MV-4-11 (cell line): ENCODE results near the gene EPS15.
A peak's percentile ranks its signal among the peaks of the same experiment; 100 is the strongest.

Source experiments
- DNase-seq: peaks from one replicate; lab custom pipeline; 2025; lab: John Stamatoyannopoulos, UW

Gene EPS15

GRCh38 chr1:51314974-51315373, 204.1 kb downstream of the EPS15 start:
- no peak for DNase-seq

GRCh38 chr1:51313961-51314777, 204.9 kb downstream of the EPS15 start:
- DNase-seq = peak; percentile 26

- DNase-seq = no peak
Measured at GRCh38 chr1:51313268-51313852, 205.7 kb downstream of the EPS15 start.

GRCh38 chr1:51312718-51313117, 206.3 kb downstream of the EPS15 start:
- DNase-seq = no peak

GRCh38 chr1:51311826-51312225, 207.2 kb downstream of the EPS15 start:
- DNase-seq = no peak

- DNase-seq = peak; percentile 21
Measured at GRCh38 chr1:51310871-51311613, 208.0 kb downstream of the EPS15 start.

- DNase-seq = no peak
Measured at GRCh38 chr1:51309291-51309690, 209.8 kb downstream of the EPS15 start.

GRCh38 chr1:51308636-51309035, 210.4 kb downstream of the EPS15 start:
- DNase-seq = no peak

GRCh38 chr1:51306950-51307349, 212.1 kb downstream of the EPS15 start:
- no peak for DNase-seq

GRCh38 chr1:51305371-51305823, 213.7 kb downstream of the EPS15 start:
- DNase-seq = no peak

GRCh38 chr1:51304360-51304759, 214.7 kb downstream of the EPS15 start:
- no peak for DNase-seq
